Measurements from ENCODE around the gene SCYL2. TPM values are rescaled to one million over a fixed set of nuclear protein-coding genes. Genes with fewer than 3 reads are reported as not detected.
A peak's percentile ranks its signal among the peaks of the same experiment; 100 is the strongest.

SCYL2 gene
- total RNA-seq, 4 donors from 2014 or later, result 24.6 to 103 (median 42.5) TPM

DNA sequence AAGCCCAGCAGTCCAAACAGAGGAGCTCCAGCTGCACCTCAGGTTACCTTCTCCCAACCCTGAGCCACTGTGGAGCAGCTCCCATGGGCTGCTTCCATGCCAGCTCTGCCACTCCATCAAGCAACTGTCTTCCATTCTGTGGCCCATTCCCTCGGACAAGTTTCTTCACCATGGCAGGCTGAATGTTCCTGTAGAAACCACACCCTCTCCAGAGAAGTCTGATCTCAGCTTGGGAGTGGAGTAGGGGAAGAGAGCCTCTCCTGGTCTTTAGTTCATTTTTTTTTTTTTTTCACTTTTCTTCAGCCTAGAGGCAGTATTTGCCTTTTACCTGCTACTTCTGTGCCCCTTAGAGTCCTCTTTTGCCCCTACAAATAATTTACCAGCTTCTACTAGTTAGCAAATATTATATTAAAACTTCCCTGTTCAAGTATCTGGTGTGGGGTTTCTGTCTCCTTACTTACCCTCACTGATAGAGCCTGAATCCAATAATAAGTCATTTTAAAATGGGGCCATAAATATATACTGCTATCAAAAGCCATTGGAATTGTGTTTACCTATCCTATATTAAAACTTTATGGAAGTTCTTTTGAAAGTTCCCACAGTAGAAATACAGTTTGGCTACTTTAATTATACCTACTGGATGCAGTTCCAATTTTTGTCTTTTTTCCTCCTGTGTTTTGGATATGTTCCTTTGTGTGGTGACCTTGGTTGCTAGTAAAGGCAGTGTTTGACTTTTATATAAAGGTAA is 78.2 kb downstream of the SCYL2 start:
- no peak for DNase-seq
- Histone ChIP-seq H3K4me3 (no peak overlapping the region), H3K27me3 (no peaks in the 10 kb centered on the region), H3K9me3 (no peaks in the 10 kb centered on the region), H3K4me1 (no peaks in the 10 kb centered on the region), H3K27ac (no peak overlapping the region), H3K36me3 (no peaks in the 10 kb centered on the region)
- intact Hi-C loops (cut with DNase I; ENCODE audit: low total_unique reads), result no loop called here
- TF ChIP-seq, protein P1, sequence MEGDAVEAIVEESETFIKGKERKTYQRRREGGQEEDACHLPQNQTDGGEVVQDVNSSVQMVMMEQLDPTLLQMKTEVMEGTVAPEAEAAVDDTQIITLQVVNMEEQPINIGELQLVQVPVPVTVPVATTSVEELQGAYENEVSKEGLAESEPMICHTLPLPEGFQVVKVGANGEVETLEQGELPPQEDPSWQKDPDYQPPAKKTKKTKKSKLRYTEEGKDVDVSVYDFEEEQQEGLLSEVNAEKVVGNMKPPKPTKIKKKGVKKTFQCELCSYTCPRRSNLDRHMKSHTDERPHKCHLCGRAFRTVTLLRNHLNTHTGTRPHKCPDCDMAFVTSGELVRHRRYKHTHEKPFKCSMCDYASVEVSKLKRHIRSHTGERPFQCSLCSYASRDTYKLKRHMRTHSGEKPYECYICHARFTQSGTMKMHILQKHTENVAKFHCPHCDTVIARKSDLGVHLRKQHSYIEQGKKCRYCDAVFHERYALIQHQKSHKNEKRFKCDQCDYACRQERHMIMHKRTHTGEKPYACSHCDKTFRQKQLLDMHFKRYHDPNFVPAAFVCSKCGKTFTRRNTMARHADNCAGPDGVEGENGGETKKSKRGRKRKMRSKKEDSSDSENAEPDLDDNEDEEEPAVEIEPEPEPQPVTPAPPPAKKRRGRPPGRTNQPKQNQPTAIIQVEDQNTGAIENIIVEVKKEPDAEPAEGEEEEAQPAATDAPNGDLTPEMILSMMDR (IDR thresholded peaks at IDR 0.05), result no peak
- TF ChIP-seq POLR2A (IDR thresholded peaks at IDR 0.05), result no peak

DNA sequence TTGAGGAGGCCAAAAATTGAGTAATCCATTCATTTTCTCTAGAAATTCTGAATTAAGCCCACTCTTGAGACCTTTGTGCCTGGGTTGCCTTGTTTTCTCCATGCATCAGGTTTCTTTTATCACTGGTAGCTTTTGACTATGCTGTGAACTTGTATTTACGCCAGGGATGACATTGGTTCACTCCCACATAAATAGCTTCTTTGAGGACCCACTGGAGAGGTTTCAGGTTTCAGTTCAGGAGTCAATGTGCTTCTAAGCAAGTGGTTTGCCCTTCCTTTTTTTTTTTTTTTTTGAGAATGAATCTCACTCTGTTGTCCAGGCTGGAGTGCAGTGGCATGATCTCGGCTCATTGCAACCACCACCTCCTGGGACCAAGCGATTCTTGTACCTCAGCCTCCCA is 79.7 kb downstream of the SCYL2 start:
- Histone ChIP-seq H3K27ac (no peak overlapping the region), H3K4me1 (no peaks in the 10 kb centered on the region), H3K4me3 (no peak overlapping the region), H3K9me3 (no peaks in the 10 kb centered on the region), H3K27me3 (no peaks in the 10 kb centered on the region), H3K36me3 (no peaks in the 10 kb centered on the region)
- intact Hi-C loops (cut with DNase I; ENCODE audit: low total_unique reads), result no loop called here
- DNase-seq, result no peak
- no peak for TF ChIP-seq POLR2A (IDR thresholded peaks at IDR 0.05)
- TF ChIP-seq, protein P1 (IDR thresholded peaks at IDR 0.05), result no peak

DNA sequence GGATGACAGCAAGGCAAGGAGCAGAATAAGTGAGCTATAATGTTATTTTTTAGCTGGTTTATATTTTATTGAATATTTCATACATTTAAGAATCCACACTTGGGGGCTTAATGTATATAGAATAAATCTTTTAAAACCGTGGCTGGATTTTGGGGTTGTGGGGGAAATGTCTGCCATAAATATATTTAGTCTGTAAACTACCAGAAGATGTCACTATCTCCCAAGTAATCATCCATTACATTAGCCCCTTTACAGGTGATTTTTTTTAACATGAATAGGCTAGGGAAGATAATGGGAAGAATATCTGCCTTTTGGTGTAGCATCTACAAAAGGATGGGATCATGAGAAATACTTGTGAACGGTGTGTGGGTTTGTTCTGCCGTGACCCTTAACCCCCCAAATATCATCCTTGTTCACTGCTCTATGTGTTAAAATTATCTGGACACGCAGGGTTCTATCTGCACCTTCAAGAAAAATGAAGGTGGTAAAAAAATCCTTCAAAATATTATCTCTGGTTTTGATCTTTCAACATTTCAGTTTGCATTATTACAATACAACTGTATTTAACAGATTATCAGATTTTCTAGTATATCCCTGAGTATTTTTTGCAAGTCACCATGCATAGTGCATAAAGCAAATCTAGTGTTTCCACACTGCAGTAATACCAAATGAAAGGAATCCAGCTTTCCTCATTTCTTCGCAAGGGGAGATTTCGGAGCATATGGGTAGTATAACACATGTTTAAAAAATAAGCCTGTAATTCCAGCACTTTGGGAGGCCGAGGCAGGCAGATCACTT is 81.9 kb downstream of the SCYL2 start:
- Histone ChIP-seq H3K4me3 (no peak overlapping the region), H3K27ac (no peak overlapping the region), H3K9me3 (no peaks in the 10 kb centered on the region), H3K27me3 (no peaks in the 10 kb centered on the region), H3K4me1 (no peaks in the 10 kb centered on the region), H3K36me3 (no peaks in the 10 kb centered on the region)
- TF ChIP-seq, protein P1 (IDR thresholded peaks at IDR 0.05), result peak in 3 of 4 experiments; percentile 8 to 34 (median 30)
- no peak for TF ChIP-seq POLR2A (IDR thresholded peaks at IDR 0.05)
- DNase-seq, result no peak
- intact Hi-C loops (cut with DNase I; ENCODE audit: low total_unique reads), result no loop called here

DNA sequence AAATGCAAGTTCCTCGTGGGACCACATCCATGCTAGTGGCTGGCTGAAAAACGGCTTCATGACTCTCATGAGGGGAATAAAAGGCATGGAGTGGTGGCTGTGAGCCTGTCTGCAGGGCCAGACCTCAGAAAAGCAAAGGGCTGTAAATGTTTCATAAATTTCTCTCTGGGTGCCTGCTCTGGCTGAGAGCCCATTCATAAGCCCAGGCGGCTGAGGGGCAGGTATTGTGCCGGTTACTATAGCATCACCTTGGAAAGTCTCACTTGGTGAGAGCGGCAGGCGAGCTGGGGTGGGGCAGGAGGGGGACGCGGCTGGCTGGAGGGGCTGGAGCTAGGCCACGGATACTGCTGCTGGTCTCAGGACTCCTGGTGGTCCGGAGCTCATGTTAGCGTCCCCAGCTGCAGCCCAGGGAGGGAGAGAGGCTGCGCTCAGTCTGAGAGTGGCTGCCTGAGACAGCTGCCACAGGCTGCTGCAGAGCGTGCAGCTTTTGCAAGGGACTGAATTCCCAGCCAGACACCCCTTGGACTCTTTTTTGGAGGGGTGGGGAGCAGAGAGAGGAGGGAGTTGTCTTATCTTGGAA is 89.8 kb downstream of the SCYL2 start, which contains the start of gene SLC17A8:
Gene SLC17A8, plus strand, starts transcription at position 431 of the 580 bp plus-strand sequence. CDS start 318 bp downstream, outside the sequence.
- Histone ChIP-seq H3K9me3 (no peaks in the 10 kb centered on the region), H3K4me3 (no peak within 1 kb of the TSS), H3K27ac (no peak within 1 kb of the TSS), H3K36me3 (peaks cover 0 to 2% of the 10 kb centered on the region in 2 donors), H3K4me1 (no peaks in the 10 kb centered on the region), H3K27me3 (no peaks in the 10 kb centered on the region)
- no peak for TF ChIP-seq POLR2A (IDR thresholded peaks at IDR 0.05)
- DNase-seq, result no peak
- intact Hi-C loops (cut with DNase I; ENCODE audit: low total_unique reads), result no loop called here

DNA sequence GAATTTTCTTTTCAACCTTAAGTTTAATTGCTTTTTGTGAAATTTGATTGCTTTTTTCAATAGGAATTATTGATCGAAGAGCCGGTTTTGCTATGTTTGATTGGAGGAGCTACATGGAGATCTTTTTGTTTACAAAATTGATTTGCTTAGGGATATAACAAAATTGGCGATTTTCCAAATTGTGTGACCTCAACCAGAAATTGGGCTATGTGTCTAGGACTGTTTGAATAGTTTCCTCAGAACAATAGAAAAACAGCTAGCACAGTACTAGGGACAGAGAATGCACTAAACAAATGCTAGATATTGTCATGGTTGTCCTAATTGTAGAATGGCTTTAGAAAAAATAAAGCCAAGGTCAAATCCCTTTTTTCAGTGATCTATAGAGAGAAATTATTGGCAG is 92.3 kb downstream of the SCYL2 start:
- Histone ChIP-seq H3K27me3 (no peaks in the 10 kb centered on the region), H3K36me3 (peaks cover 0 to 2% of the 10 kb centered on the region in 2 donors), H3K4me1 (no peaks in the 10 kb centered on the region), H3K4me3 (no peak overlapping the region), H3K9me3 (no peaks in the 10 kb centered on the region), H3K27ac (no peak overlapping the region)
- TF ChIP-seq, protein P1 (IDR thresholded peaks at IDR 0.05), result no peak
- TF ChIP-seq POLR2A (IDR thresholded peaks at IDR 0.05), result no peak
- intact Hi-C loops (cut with DNase I; ENCODE audit: low total_unique reads), result no loop called here
- no peak for DNase-seq
